Measurements from ENCODE around the gene MAPK6. TPM values are rescaled to one million over a fixed set of nuclear protein-coding genes. Genes with fewer than 3 reads are reported as not detected.

The MAPK6 gene
- total and polyA plus RNA-seq, 2 of the 8 experiments (the other 6 are each of a cell fraction or from before 2014, with no cell fraction given), result 22.6 to 108 TPM

DNA sequence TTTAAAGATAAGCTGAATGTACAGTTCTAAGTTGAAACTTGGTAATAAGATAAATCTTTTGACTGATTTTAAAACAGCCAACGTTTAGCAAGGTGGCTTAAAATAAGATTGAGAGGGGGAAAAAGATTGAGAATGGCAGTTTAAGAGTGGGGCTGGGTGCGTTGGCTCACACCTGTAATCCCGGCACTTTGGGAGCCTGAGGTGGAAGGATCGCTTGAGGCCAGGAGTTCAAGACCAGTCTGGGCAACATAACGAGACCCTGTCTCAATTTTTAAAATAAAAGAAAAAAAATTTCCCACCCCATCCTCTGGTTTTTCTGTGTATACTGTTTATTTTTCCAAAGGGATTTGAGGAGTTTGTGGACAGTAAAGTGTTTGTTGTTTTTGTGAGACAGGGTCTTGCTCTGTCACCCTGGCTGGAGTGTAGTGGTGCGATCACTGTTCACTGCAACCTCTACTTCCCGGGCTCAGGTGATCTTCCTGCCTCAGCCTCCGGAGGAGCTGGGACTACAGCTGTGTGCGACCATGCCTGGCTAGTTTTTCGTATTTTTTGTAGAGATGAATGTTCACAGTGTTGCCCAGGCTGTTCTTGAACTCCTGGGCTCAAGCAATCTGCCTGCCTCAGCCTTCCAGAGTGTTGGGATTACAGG is 3.0 kb downstream of the MAPK6 start:
- Histone ChIP-seq H3K4me1 (replicated peaks in 1 of 4; ENCODE audit: control insufficient read depth in 3 of 4, insufficient read depth in 4 of 4, low read length in 3 of 4) (peaks cover 2 to 12% (median 4%) of the 10 kb centered on the region in 4 experiments; a peak in 5 of 7 replicates), H3K23ac (ENCODE audit: insufficient read length) (no peak overlapping the region), H3K27me3 (replicated peaks in 1 of 4; ENCODE audit: control insufficient read depth in 3 of 4, extremely low read depth in 1 of 4, insufficient read depth in 3 of 4, low read length in 3 of 4) (no peaks in the 10 kb centered on the region), H2BK20ac (ENCODE audit: low read length) (no peak overlapping the region), H3K36me3 (ENCODE audit: control insufficient read depth in 2 of 4, insufficient read depth in 4 of 4, low read length in 3 of 4) (no peaks in the 10 kb centered on the region), H3K23me2 (ENCODE audit: low read depth, low read length) (no peaks in the 10 kb centered on the region), H4K5ac (ENCODE audit: insufficient read length, low read depth, low read length) (no peak overlapping the region), H3K9ac (replicated peaks in 1 of 4; ENCODE audit: extremely low read depth in 1 of 4, low read depth in 3 of 4, low read length in 3 of 4) (no peak overlapping the region), H2BK120ac (replicated peaks; ENCODE audit: low read depth, low read length) (no peak overlapping the region), H3K4me3 (ENCODE audit: extremely low read depth in 1 of 4, insufficient read depth in 2 of 4, low read depth in 3 of 4, low read length in 4 of 4) (peak overlapping the region in 1 of 4 experiments; percentile 96; a peak in 1 of 8 replicates), H3K4me2 (ENCODE audit: insufficient read depth in 1 of 2, low read depth in 2 of 2, low read length in 2 of 2) (peak overlapping the region; percentile 20 to 76; a peak in 3 of 4 replicates), H3K14ac (ENCODE audit: insufficient read length) (no peak overlapping the region), H4K91ac (replicated peaks; ENCODE audit: insufficient read length, low read length) (no peak overlapping the region), H3K56ac (replicated peaks; ENCODE audit: insufficient read length, low read depth, low read length) (no peak overlapping the region), H2BK15ac (ENCODE audit: low read length) (no peak overlapping the region), H3K18ac (ENCODE audit: extremely low read depth, low read length) (no peak overlapping the region), H3K27ac (ENCODE audit: low read depth, low read length) (no peak overlapping the region), H3K79me2 (ENCODE audit: control insufficient read depth in 1 of 2, insufficient read depth in 2 of 2, low read length in 2 of 2) (peaks cover 28 to 74% of the 10 kb centered on the region in 2 experiments), H3K79me1 (ENCODE audit: low read depth, low read length) (peaks cover 3% of the 10 kb centered on the region; the same call in 1 of the 2 replicates), H2AK5ac (ENCODE audit: low read depth, low read length) (no peak overlapping the region), H3K4ac (replicated peaks; ENCODE audit: insufficient read length, low read depth, low read length) (no peak overlapping the region), H2AFZ (ENCODE audit: low read length) (no peak overlapping the region), H2BK5ac (ENCODE audit: low read depth, low read length) (0 out of 2 replicates have a peak overlapping the region, but pooled peaks have one; percentile 6), H4K20me1 (replicated peaks in 1 of 2; ENCODE audit: control insufficient read depth in 1 of 2, insufficient read depth in 2 of 2, low read length in 2 of 2) (peaks cover 2 to 6% of the 10 kb centered on the region in 2 experiments), H4K8ac (ENCODE audit: extremely low read depth, insufficient read depth, low read length) (no peak overlapping the region), H3K9me3 (ENCODE audit: insufficient read depth in 2 of 2, low read depth in 1 of 2, low read length in 1 of 2) (no peaks in the 10 kb centered on the region), H2BK12ac (ENCODE audit: low read depth, low read length) (no peak overlapping the region)
- DNase-seq (ENCODE audit: low read depth in 1 of 2, low spot score in 2 of 2) (no peak), FAIRE-seq (no peak)
- 80% methylated on average over 10 of the region's 10 CpGs; no CpG with 5 or more reads in 1 of the 2 experiments for WGBS, 2 experiments (ENCODE audit: extremely low coverage in 1 of 2, insufficient coverage in 1 of 2, insufficient read length in 1 of 2, insufficient replicate concordance in 2 of 2, low coverage in 1 of 2, low lambda C conversion rate in 2 of 2, missing lambda C conversion rate in 1 of 2)
- POLR2A ChIA-PET (ENCODE audit: partially characterized antibody), result interaction anchor here (1.1 to 3.5 kb wide), 3 partner anchors 8 to 50 kb away, joined by 3 to 21 read pairs (median 10); partner anchors contain the start of gene LEO1
- TF ChIP-seq HDAC6 (IDR thresholded peaks at IDR 0.05; ENCODE audit: low read depth, low read length) (no peak), SIN3A (conservative IDR thresholded peaks at IDR 0.05 in 1 of 2, IDR thresholded peaks at IDR 0.05 in 1 of 2; ENCODE audit: low read depth in 1 of 2, low read length in 2 of 2) (no peak)
- CTCF ChIA-PET (ENCODE audit: partially characterized antibody), result interaction anchor here (3.1 kb wide), 1 partner anchor 11 kb away, joined by 11 read pairs; no protein-coding TSS in a partner anchor

All from H1 (cell line).